Tongue (tissue), 2 donors: Measurements from ENCODE around the gene MRFAP1L1. TPM values are rescaled to one million over a fixed set of nuclear protein-coding genes. Genes with fewer than 3 reads are reported as not detected.

Experiments
- DNase-seq: peaks from one replicate; pipeline ENCODE4 v3.0.0-alpha.2; 2015
- total RNA-seq: library from RNA; depleted of rRNA; stranded (reverse); fragments of >200 nt; gene quantifications from one replicate; pipeline ENCODE4 v1.2.3, GENCODE V29; 2014

Gene MRFAP1L1
- total RNA-seq, 1 donor from 2014 or later: 66.4 TPM

DNA sequence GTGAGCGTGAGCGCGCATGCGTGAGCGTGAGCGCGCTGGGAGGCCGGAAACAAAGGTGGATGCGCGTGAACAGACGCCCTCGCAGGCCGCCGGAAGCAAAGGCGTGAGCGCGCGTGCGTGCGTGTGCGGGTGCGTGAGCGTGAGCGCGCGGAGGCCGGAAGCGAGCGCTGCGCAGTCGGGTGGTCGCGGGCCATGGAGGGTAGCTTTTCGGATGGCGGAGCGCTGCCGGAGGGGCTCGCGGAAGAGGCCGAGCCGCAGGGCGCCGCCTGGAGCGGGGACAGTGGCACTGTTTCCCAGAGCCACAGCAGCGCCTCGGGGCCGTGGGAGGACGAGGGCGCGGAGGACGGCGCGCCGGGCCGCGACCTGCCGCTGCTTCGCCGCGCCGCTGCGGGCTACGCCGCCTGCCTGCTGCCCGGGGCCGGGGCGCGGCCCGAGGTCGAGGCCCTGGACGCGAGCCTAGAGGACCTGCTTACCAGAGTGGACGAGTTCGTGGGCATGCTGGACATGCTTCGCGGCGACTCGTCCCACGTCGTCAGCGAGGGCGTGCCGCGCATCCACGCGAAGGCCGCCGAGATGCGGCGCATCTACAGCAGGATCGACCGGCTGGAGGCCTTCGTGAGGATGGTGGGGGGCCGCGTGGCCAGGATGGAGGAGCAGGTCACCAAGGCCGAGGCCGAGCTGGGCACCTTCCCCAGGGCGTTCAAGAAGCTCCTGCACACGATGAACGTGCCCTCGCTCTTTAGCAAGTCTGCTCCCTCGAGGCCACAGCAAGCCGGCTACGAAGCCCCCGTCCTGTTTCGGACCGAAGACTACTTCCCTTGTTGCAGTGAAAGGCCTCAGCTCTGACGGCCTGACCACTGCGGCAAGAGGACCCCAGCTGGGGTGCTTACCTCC is 6.6 kb upstream of the MRFAP1L1 start, which contains the start of gene BLOC1S4:
Gene BLOC1S4, plus strand, starts transcription at position 157 of the 894 bp plus-strand sequence. Its CDS starts 36 bp downstream, at position 193.
- DNase-seq: peak; percentile 97

- DNase-seq: no peak
These were observed 6.0 kb upstream of the MRFAP1L1 start for GRCh38 chr4:6715704-6716017.

GRCh38 chr4:6714954-6715353 is 5.3 kb upstream of the MRFAP1L1 start:
- DNase-seq: no peak

GRCh38 chr4:6710996-6711395 is 1.3 kb upstream of the MRFAP1L1 start:
- DNase-seq: no peak

DNA sequence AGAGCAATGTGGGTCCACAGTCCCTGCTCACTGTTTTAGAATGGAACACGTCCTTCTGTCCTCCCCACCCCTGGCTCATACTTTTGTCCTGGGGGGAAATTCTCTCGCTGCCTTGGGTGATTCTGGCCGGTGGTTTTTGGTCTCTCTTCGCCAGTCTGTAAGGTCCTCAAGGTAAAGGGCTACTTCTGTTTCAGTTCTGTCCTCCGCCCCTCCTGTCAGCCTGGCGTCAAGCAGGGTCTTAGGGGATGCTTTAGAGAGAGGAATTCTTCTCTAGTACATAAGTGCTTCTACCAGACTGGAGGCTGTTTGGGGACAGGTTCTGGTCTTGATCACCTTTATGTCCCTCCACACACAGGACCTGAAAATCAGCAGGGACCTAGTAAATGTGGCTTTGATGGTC is 617 bp upstream of the MRFAP1L1 start:
- no peak for DNase-seq

DNA sequence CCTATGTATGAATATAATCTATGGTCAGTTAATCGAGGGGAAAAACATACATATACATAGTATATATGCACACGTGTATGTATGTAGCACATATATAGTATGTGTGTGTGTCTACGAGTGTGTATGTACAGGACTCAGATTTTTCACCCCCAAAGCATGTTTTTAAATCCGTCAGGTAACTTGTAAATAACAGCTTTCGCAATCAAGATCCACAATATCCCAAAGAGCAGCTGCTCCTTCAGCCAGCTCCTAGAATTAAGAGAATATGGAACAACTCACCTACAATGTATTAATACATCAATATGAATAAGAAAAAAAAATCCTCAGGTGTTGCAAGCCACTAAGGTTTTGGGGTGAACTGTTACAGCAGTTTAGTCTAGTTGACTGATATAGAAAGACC is 3.5 kb downstream of the MRFAP1L1 start:
- no peak for DNase-seq

GRCh38 chr4:6705646-6706045 is 4.0 kb downstream of the MRFAP1L1 start:
- no peak for DNase-seq

DNA sequence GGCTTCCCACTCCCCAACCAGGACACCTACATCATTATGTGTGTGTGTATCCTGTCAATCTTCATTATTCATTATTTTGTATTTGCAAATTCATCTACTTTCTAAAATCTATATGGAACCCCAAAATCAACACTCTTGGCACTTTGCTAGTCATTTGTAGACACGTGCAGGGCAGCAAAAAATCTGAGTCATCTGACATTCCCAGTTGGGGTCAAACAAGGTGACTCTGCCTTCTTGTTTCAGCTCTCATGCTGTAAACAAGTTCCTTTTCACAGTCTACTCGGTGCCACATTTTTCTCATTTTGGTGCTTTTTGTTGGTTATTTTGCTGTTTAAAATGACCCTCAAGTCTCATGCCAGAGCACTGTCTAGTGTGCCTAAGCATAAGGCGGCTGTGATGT is 5.9 kb downstream of the MRFAP1L1 start:
- DNase-seq: no peak

- no peak for DNase-seq
These were observed 6.9 kb downstream of the MRFAP1L1 start for GRCh38 chr4:6702761-6703160.

DNA sequence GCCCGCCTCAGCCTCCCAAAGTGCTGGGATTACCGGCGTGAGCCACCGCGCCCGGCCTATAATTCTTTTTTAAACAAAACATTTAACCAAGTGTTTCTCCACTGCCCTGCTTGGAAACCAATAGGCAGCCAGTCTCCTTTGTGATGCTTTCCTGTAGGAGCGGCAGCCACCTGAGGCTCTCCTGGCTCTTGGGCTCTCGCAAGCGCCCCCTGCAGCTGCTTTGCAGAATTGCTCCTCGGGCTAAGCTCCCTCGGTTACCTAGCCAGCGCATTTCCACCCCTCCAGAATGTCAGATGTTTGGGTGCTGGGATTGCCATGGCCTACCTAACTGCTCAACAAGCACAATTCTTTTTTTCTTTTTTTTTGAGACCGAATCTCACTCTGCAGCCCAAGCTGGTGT is 8.3 kb downstream of the MRFAP1L1 start:
- no peak for DNase-seq

- DNase-seq: no peak
These were observed 9.8 kb downstream of the MRFAP1L1 start for GRCh38 chr4:6699903-6700302.

DNA sequence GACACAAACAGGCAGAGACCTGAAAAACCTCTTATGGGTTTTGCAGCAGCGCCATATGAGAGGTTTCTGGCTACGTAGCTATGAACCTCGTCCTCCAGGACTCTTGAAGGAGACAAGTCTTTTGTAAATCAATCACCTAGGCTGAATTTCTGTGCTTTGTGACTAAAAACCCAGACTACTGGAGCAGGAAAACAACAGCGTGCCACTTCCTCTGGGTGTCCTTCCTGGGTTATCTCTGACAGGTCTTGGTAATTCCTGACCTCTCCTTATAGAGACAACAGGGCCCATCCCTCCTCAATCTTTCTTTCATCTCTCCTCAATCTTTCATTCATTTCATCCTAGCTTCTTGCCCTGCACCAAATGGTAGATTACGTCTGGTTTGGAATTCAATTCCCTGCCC is 10.3 kb downstream of the MRFAP1L1 start:
- no peak for DNase-seq

DNA sequence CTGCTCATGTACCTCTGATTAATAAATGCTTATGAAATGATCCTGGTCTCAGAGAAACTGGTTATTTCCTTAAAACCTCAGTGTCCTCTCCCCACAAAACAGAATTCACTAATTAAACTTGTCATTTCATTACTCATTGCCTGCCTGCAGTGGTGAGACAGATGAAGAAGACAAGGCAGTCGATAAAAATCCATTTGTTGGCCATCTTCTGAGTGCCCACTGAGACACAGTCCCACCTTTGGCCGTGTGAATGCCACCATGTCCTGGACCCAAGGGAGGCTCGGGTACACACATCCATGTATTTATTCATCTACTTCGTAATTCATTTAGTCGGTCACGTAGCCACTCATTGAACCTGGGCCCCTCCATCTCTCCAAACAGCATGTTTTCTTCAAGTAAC is 12.5 kb downstream of the MRFAP1L1 start:
- DNase-seq: no peak

- DNase-seq: peak; percentile 24
These were observed 13.1 kb downstream of the MRFAP1L1 start for GRCh38 chr4:6696611-6697010.

GRCh38 chr4:6695660-6696610 is 13.7 kb downstream of the MRFAP1L1 start:
- DNase-seq: no peak

DNA sequence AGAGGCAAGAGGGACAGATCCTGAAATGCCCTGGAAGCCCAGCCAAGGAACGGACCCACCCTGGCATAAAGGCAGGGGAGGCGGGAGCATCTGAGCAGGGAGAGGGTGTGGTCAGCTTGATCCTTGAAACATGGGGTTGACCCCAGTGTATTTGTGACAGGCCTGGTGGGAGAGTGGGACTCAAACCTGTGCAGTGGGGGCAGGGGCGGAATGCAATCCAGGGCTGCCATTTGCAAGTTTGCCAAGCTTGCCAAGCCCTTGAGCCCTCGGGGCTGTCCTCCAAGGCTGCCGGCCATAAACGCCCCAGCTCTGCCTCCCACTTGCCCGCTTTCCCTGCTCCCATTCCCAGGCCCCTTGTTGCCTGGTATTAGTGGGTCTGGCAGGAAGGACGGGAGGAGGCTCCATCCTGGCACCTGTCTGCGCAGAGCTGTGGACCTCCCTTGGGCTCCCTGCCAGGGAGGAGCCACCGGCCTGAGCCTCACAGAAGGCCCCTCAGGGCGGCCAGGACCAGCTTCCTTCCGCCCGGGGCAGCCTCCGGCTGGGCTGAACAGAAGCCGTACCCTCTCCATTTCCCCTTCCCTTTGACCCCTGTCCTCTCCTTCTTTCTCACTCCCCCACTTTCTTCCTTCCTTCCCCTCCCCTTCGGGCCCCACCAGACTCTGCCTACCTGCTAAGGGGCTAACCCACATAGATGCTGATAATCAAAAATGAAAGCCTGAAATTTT is 15.3 kb downstream of the MRFAP1L1 start:
- DNase-seq: no peak

DNA sequence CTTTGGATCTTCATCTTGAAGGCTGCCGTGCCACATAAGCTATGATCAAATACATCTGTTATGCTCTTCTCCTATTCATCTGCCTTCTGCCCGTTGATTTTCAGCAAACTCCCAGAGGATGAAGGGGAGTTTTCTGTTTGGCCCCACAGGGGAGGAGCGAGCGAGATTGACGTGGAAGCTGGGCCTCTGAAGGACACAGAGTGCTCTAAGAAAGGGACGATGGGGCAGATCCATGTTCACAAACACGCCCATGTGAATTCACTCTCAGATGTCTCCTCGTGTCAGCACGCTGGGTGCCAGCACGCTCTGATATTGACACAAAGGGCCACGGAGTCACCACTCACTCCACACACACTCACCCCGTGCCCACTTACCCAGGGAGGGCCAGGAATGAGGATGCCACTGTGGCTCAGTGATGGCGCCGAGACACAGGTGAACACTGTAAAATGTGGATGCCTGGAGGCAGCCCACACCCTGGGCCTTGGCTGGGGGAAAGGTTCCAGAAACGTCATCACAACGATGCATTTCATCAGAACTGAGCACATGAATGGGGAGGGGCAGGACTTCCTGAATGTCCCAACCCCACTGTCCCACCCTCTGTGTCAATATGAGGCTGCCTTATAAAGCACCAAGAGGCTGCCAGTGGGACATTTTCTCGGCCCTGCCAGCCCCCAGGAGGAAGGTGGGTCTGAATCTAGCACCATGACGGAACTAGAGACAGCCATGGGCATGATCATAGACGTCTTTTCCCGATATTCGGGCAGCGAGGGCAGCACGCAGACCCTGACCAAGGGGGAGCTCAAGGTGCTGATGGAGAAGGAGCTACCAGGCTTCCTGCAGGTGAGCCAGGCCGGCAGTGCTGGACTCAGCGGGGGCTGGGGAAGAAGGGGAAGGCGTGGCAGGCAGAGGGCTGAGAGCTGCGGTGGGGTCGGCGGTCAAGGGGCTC is 16.2 kb downstream of the MRFAP1L1 start, which contains the start of gene S100P:
Gene S100P, plus strand, starts transcription at position 648 of the 946 bp plus-strand sequence. Its CDS starts 55 bp downstream, at position 703.
- no peak for DNase-seq

DNA sequence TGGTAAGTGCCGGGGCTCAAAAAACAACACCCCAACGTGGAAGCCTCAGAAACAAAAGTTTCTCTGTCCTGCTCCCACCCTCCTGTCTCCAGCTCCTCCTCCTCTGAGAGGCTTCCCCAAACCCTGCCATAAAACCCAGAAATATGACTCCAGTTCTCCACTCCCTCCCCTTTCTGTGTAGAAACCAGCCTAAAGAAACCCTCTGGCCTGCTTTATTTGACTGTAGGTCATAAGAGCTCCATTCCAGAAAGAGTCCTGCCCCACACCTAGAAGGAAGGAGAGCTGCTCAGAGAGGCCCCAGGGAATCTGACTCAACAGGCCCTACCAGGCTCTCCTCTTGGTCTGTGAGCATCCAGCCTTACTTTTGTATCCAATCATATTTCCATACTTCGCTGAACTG is 16.9 kb downstream of the MRFAP1L1 start:
- peak; percentile 67 for DNase-seq

GRCh38 chr4:6692379-6692778 is 17.3 kb downstream of the MRFAP1L1 start:
- no peak for DNase-seq

GRCh38 chr4:6689506-6689960 is 20.1 kb downstream of the MRFAP1L1 start:
- DNase-seq: no peak
